ENCODE results near the gene CEP85. TPM values are rescaled to one million over a fixed set of nuclear protein-coding genes. Genes with fewer than 3 reads are reported as not detected.

Gene CEP85
- total RNA-seq, 1 experiment from 2014 or later, result 38.6 TPM

- DNase-seq, result no peak
Measured at GRCh38 chr1:26265405-26265804, 31.4 kb downstream of the CEP85 start.

More at GRCh38 chr1:26265405-26265804, 31.4 kb downstream of the CEP85 start:
- Histone ChIP-seq H3K4me1 (ENCODE audit: insufficient read depth, low read length) (no peaks in the 10 kb centered on the region), H3K23me2 (ENCODE audit: insufficient read length, low read depth, low read length, poor library complexity, severe bottlenecking) (no peaks in the 10 kb centered on the region), H3K4me2 (ENCODE audit: insufficient read depth, insufficient read length, low read length) (no peak overlapping the region), H3K27me3 (ENCODE audit: insufficient read depth, low read length) (no peaks in the 10 kb centered on the region), H3K9me3 (ENCODE audit: control insufficient read depth, low read depth, low read length) (peaks cover 6% of the 10 kb centered on the region), H3K4ac (ENCODE audit: low read depth, low read length) (no peak overlapping the region), H3K14ac (ENCODE audit: insufficient read depth, low read length) (no peak overlapping the region), H3K79me2 (ENCODE audit: insufficient read depth, low read length) (no peaks in the 10 kb centered on the region), H4K20me1 (ENCODE audit: control insufficient read depth, insufficient read depth, insufficient read length) (no peaks in the 10 kb centered on the region), H4K91ac (ENCODE audit: insufficient read length, low read depth, low read length) (no peak overlapping the region), H2BK20ac (ENCODE audit: low read depth, low read length, poor library complexity, severe bottlenecking) (no peak overlapping the region), H2AFZ (ENCODE audit: low read length) (no peak overlapping the region), H3K56ac (ENCODE audit: insufficient read length, low read depth, low read length) (no peak overlapping the region), H4K5ac (ENCODE audit: insufficient read length, low read depth, low read length) (no peak overlapping the region), H4K8ac (replicated peaks; ENCODE audit: insufficient read length, low read depth, low read length) (no peak overlapping the region), H2BK5ac (ENCODE audit: insufficient read length, low read length) (no peak overlapping the region), H3K79me1 (ENCODE audit: insufficient read depth, low read depth, low read length, poor library complexity, severe bottlenecking) (no peaks in the 10 kb centered on the region), H2BK12ac (ENCODE audit: insufficient read length, low read depth, low read length) (no peak overlapping the region), H3K27ac (ENCODE audit: insufficient read length, low read depth, low read length) (no peak overlapping the region), H2BK120ac (ENCODE audit: low read depth, low read length, poor library complexity, severe bottlenecking) (no peak overlapping the region), H3K23ac (ENCODE audit: insufficient read length, low read depth, low read length) (no peak overlapping the region), H3K9ac (ENCODE audit: extremely low read depth, insufficient read length, low read length) (no peak overlapping the region), H3T11ph (ENCODE audit: low read length) (no peak overlapping the region), H2BK15ac (ENCODE audit: low read depth, low read length) (no peak overlapping the region), H2AK5ac (ENCODE audit: insufficient read length, low read length) (no peak overlapping the region), H3K18ac (ENCODE audit: insufficient read length, low read depth, low read length) (no peak overlapping the region)
- peaks cover 54 to 87% (median 86%) of the 10 kb centered on the region in 3 experiments for H3K36me3 Mint-ChIP-seq (ENCODE audit: insufficient read depth in 1 of 3, low read depth in 3 of 3)
- no CpG with 5 or more reads among the region's 1 CpG for WGBS (ENCODE audit: extremely low coverage, insufficient read length, low lambda C conversion rate)
- H3K4me3 Mint-ChIP-seq, result no peak overlapping the region
- H3K4me1 Mint-ChIP-seq, result no peaks in the 10 kb centered on the region
- no peaks in the 10 kb centered on the region for H3K27me3 Mint-ChIP-seq (ENCODE audit: low read depth)
- TF ChIP-seq, protein P1, sequence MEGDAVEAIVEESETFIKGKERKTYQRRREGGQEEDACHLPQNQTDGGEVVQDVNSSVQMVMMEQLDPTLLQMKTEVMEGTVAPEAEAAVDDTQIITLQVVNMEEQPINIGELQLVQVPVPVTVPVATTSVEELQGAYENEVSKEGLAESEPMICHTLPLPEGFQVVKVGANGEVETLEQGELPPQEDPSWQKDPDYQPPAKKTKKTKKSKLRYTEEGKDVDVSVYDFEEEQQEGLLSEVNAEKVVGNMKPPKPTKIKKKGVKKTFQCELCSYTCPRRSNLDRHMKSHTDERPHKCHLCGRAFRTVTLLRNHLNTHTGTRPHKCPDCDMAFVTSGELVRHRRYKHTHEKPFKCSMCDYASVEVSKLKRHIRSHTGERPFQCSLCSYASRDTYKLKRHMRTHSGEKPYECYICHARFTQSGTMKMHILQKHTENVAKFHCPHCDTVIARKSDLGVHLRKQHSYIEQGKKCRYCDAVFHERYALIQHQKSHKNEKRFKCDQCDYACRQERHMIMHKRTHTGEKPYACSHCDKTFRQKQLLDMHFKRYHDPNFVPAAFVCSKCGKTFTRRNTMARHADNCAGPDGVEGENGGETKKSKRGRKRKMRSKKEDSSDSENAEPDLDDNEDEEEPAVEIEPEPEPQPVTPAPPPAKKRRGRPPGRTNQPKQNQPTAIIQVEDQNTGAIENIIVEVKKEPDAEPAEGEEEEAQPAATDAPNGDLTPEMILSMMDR (conservative IDR thresholded peaks at IDR 0.05), result no peak
- peaks cover 0 to 7% of the 10 kb centered on the region in 2 experiments; a peak in 1 of 5 replicates for H3K9me3 Mint-ChIP-seq
- H3K27ac Mint-ChIP-seq, result no peak overlapping the region
